Right renal cortex interstitium (tissue), 3 donors: ENCODE measurements around the gene TMEM244. TPM values are rescaled to one million over a fixed set of nuclear protein-coding genes. Genes with fewer than 3 reads are reported as not detected.
"Not testable (repeated sequence)": the region's sequence is repeated elsewhere in the genome, so short reads cannot be mapped to it uniquely, and the experiment has no call there.

Experiments
- DNase-seq, 3 donors: peaks; one replicate each; pipeline ENCODE4 v3.0.0-alpha.2; 2013; ENCODE audit warnings: low read depth in 3 of 3, low spot score in 2 of 3
- polyA plus RNA-seq, 3 donors: library from polyadenylated mRNA; unstranded; fragments of 120-200 nt; gene quantifications; one replicate each; pipeline ENCODE4 v1.2.1, GENCODE V29; 2013; ENCODE audit not compliant: insufficient read length in 3 of 3

TMEM244 gene
- polyA plus RNA-seq, 3 donors = not detected

- DNase-seq = no peak
Observed at GRCh38 chr6:129818251-129818650, 42.9 kb downstream of the TMEM244 start.

- no peak for DNase-seq
Observed at GRCh38 chr6:129817821-129818220, 43.3 kb downstream of the TMEM244 start.

GRCh38 chr6:129817332-129817731 is 43.8 kb downstream of the TMEM244 start:
- DNase-seq = no peak

- no peak for DNase-seq
Observed at GRCh38 chr6:129812145-129812777, 48.9 kb downstream of the TMEM244 start.

- DNase-seq = not testable (repeated sequence)
Observed at GRCh38 chr6:129807141-129807540, 54.0 kb downstream of the TMEM244 start.

GRCh38 chr6:129802920-129803319 is 58.2 kb downstream of the TMEM244 start:
- not testable (repeated sequence) for DNase-seq

GRCh38 chr6:129801909-129802308 is 59.2 kb downstream of the TMEM244 start:
- no peak for DNase-seq

- no peak for DNase-seq
Observed at GRCh38 chr6:129795261-129795660, 65.9 kb downstream of the TMEM244 start.

GRCh38 chr6:129793447-129793846 is 67.7 kb downstream of the TMEM244 start:
- DNase-seq = no peak

- DNase-seq = no peak
Observed at GRCh38 chr6:129792049-129792448, 69.1 kb downstream of the TMEM244 start.

GRCh38 chr6:129790785-129791184 is 70.3 kb downstream of the TMEM244 start:
- DNase-seq = no peak

- DNase-seq = no peak
Observed at GRCh38 chr6:129789974-129790373, 71.1 kb downstream of the TMEM244 start.

- DNase-seq = no peak
Observed at GRCh38 chr6:129787816-129788215, 73.3 kb downstream of the TMEM244 start.

GRCh38 chr6:129786548-129786947 is 74.6 kb downstream of the TMEM244 start:
- no peak for DNase-seq

GRCh38 chr6:129785756-129786135 is 75.4 kb downstream of the TMEM244 start:
- DNase-seq = no peak

- no peak for DNase-seq
Observed at GRCh38 chr6:129785047-129785755, 75.9 kb downstream of the TMEM244 start.

Other genes starting within 250 kb of the TMEM244 start
- 10 to 100 TPM; 36.1 to 37.3 (median 36.9) TPM for gene ARHGAP18, start 151.1 kb downstream of the TMEM244 start, polyA plus RNA-seq
- gene L3MBTL3, start 157.3 kb upstream of the TMEM244 start, polyA plus RNA-seq = 10 to 100 TPM; 20.2 to 21.8 (median 20.5) TPM